ENCODE results near the gene DRC7.

Gene DRC7

GRCh38 chr16:57742543-57742942 lies 47.9 kb downstream of the DRC7 start:
- H3K4me3 ChIP-seq (ENCODE audit: low read length): no peak overlapping the region
- H3K79me2 ChIP-seq (ENCODE audit: low read length): no peaks in the 10 kb centered on the region
- TF ChIP-seq CTCF (IDR thresholded peaks at IDR 0.05; ENCODE audit: low read depth, low read length): no peak
- no peak for TF ChIP-seq EZH2phosphoT487 (IDR thresholded peaks at IDR 0.05; ENCODE audit: low read depth)
- no peaks in the 10 kb centered on the region for H3K9me3 ChIP-seq (ENCODE audit: insufficient read depth, low read length)
- no peaks in the 10 kb centered on the region for H4K20me1 ChIP-seq (ENCODE audit: insufficient read depth, low read length)
- H2AFZ ChIP-seq (ENCODE audit: low read depth, low read length): no peak overlapping the region
- H3K4me2 ChIP-seq (ENCODE audit: low read length): no peak overlapping the region
- no peaks in the 10 kb centered on the region for H3K36me3 ChIP-seq (replicated peaks; ENCODE audit: low read depth, low read length)
- no peak overlapping the region for H3K9ac ChIP-seq (ENCODE audit: low read length)
- no peaks in the 10 kb centered on the region for H3K4me1 ChIP-seq (ENCODE audit: low read length)
- no peak overlapping the region for H3K27ac ChIP-seq (ENCODE audit: low read length)
- no peaks in the 10 kb centered on the region for H3K27me3 ChIP-seq (ENCODE audit: low read depth, low read length)

DNA sequence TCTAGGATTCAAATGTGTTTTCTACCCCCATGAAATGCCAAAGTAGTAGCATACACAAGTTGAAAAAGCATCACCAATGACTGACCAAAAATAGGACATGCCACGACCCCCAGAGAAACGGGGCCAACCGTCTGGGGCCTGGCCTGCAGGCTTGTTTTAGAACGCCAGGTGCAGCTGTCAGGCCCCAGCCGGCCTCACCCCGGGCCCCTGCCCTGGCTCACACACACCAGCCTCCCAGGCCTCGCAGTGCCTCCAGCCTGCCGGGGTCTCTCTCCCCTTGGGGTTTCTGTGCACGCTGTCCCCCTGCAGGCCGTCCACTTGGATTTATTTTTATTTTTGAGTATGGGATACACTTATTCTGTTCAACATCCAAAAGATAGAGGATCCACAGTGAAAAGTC lies 48.9 kb downstream of the DRC7 start:
- Histone ChIP-seq H3K9ac (ENCODE audit: low read length) (no peak overlapping the region), H2AFZ (ENCODE audit: low read depth, low read length) (no peak overlapping the region), H3K4me1 (ENCODE audit: low read length) (no peaks in the 10 kb centered on the region), H3K27ac (ENCODE audit: low read length) (no peak overlapping the region), H3K27me3 (ENCODE audit: low read depth, low read length) (no peaks in the 10 kb centered on the region), H3K9me3 (ENCODE audit: insufficient read depth, low read length) (no peaks in the 10 kb centered on the region), H3K36me3 (replicated peaks; ENCODE audit: low read depth, low read length) (no peaks in the 10 kb centered on the region), H3K79me2 (ENCODE audit: low read length) (no peaks in the 10 kb centered on the region), H3K4me2 (ENCODE audit: low read length) (no peak overlapping the region), H4K20me1 (ENCODE audit: insufficient read depth, low read length) (no peaks in the 10 kb centered on the region), H3K4me3 (ENCODE audit: low read length) (no peak overlapping the region)
- no peak for TF ChIP-seq CTCF (IDR thresholded peaks at IDR 0.05; ENCODE audit: low read depth, low read length)

GRCh38 chr16:57743886-57744641 lies 49.5 kb downstream of the DRC7 start:
- TF ChIP-seq CTCF (IDR thresholded peaks at IDR 0.05; ENCODE audit: low read depth, low read length) (no peak), EZH2phosphoT487 (IDR thresholded peaks at IDR 0.05; ENCODE audit: low read depth) (no peak)
- Histone ChIP-seq H3K9me3 (ENCODE audit: insufficient read depth, low read length) (no peaks in the 10 kb centered on the region), H3K79me2 (ENCODE audit: low read length) (no peaks in the 10 kb centered on the region), H4K20me1 (ENCODE audit: insufficient read depth, low read length) (no peaks in the 10 kb centered on the region), H2AFZ (ENCODE audit: low read depth, low read length) (no peak overlapping the region), H3K4me3 (ENCODE audit: low read length) (no peak overlapping the region), H3K9ac (ENCODE audit: low read length) (no peak overlapping the region), H3K36me3 (replicated peaks; ENCODE audit: low read depth, low read length) (no peaks in the 10 kb centered on the region), H3K27me3 (ENCODE audit: low read depth, low read length) (no peaks in the 10 kb centered on the region), H3K27ac (ENCODE audit: low read length) (no peak overlapping the region), H3K4me1 (ENCODE audit: low read length) (no peaks in the 10 kb centered on the region), H3K4me2 (ENCODE audit: low read length) (no peak overlapping the region)

- no peaks in the 10 kb centered on the region for H3K79me2 ChIP-seq (ENCODE audit: low read length)
- H3K9ac ChIP-seq (ENCODE audit: low read length): no peak overlapping the region
- no peaks in the 10 kb centered on the region for H3K36me3 ChIP-seq (replicated peaks; ENCODE audit: low read depth, low read length)
- no peaks in the 10 kb centered on the region for H3K9me3 ChIP-seq (ENCODE audit: insufficient read depth, low read length)
- no peaks in the 10 kb centered on the region for H3K4me1 ChIP-seq (ENCODE audit: low read length)
- H3K27me3 ChIP-seq (ENCODE audit: low read depth, low read length): no peaks in the 10 kb centered on the region
- no peak overlapping the region for H3K4me2 ChIP-seq (ENCODE audit: low read length)
- H3K4me3 ChIP-seq (ENCODE audit: low read length): no peak overlapping the region
- TF ChIP-seq EZH2phosphoT487 (IDR thresholded peaks at IDR 0.05; ENCODE audit: low read depth) (no peak), CTCF (IDR thresholded peaks at IDR 0.05; ENCODE audit: low read depth, low read length) (no peak)
- no peak overlapping the region for H3K27ac ChIP-seq (ENCODE audit: low read length)
- no peak overlapping the region for H2AFZ ChIP-seq (ENCODE audit: low read depth, low read length)
- no peaks in the 10 kb centered on the region for H4K20me1 ChIP-seq (ENCODE audit: insufficient read depth, low read length)
Measured at GRCh38 chr16:57744642-57744903, 50.0 kb downstream of the DRC7 start.

Measured in OCI-LY3 (cell line).